K562 (cell line): ENCODE measurements around the gene TGM1.

Experiments
- ATF7 ChIP-seq: fragments of 450-650 bp; IDR thresholded peaks from 2 replicates; pipeline ENCODE4 v1.7.1; 2014; ENCODE audit warnings: mild to moderate bottlenecking, moderate library complexity
- BRD9 ChIP-seq: fragments of 450-650 bp; IDR thresholded peaks from 2 replicates; pipeline ENCODE4 v1.6.1; 2018; ENCODE audit warnings: low read depth; ENCODE audit not compliant: partially characterized antibody
- CEBPB ChIP-seq: fragments of 450-650 bp; IDR thresholded peaks from 2 replicates; pipeline ENCODE4 v1.6.1; 2016; ENCODE audit warnings: missing genetic modification characterization, missing compliant biosample characterization
- EP300 ChIP-seq: IDR thresholded peaks from 2 replicates; pipeline ENCODE4 v1.6.1; 2012; ENCODE audit warnings: low read length, improper control_type of control experiment
- RAD21 ChIP-seq, 2 experiments: fragments of 250-450 bp in 1 of 2; fragments of 450-650 bp in 1 of 2; sonication (Bioruptor Pico) in 1 of 2; formaldehyde crosslinking in 1 of 2; IDR thresholded peaks in 1 of 2; conservative IDR thresholded peaks in 1 of 2; 2 replicates each; pipeline versions ENCODE4 v1.4.0 to v1.8.0; 2020 to 2022; ENCODE audit warnings: mild to moderate bottlenecking in 2 of 2, moderate library complexity in 1 of 2
- SAP30 ChIP-seq: fragments of 200-600 bp; sonication (generic); IDR thresholded peaks from 2 replicates; pipeline ENCODE4 v1.6.1; 2012; ENCODE audit warnings: borderline replicate concordance, low read depth, mild to moderate bottlenecking, moderate library complexity, low read length, control low read depth, inconsistent platforms; ENCODE audit not compliant: insufficient read depth, poor library complexity, severe bottlenecking
- SMC3 ChIP-seq: conservative IDR thresholded peaks from 2 replicates; pipeline ENCODE4 v1.6.1; 2011; ENCODE audit warnings: low read depth, low read length, improper control_type of control experiment; ENCODE audit not compliant: insufficient read depth
- SP1 ChIP-seq: sonication (generic); formaldehyde crosslinking; IDR thresholded peaks from 2 replicates; pipeline ENCODE4 v1.8.1; 2022; ENCODE audit warnings: mild to moderate bottlenecking, missing genetic modification reagents
- TF ChIP-seq, protein P1 (sequence below): fragments of 450-650 bp; formaldehyde crosslinking; IDR thresholded peaks from 2 replicates; pipeline ENCODE4 v1.4.0; 2020; ENCODE audit warnings: mild to moderate bottlenecking, mixed read lengths

DNA sequence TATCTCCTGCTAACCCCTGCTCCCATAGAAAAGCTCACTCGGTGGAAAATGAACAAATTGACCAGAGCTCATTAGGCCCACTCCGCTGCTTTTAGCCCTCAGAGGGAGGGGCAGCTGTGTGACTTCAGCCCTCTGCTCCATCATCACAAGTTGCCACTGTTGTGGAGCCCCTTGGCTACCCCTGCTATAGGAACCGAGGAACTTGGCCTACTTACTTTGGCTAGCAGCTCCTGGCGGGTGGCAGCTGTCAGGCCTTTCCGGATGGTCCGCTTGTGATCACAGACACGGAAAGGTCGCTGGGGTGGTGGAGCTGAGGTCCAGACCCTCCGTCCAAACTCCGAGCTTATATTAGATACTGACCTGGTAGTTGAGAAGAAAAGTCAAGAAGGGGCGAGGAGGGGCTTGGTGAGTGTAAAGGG lies 44.2 kb upstream of the TGM1 start:
- TF ChIP-seq BRD9 (no peak), EP300 (no peak), RAD21 (CRISPR knock-in tag; conservative IDR thresholded peaks at IDR 0.05 in 1 of 2, IDR thresholded peaks at IDR 0.05 in 1 of 2) (no peak), SMC3 (no peak), ATF7 (no peak), SAP30 (no peak), CEBPB (no peak), SP1 (CRISPR knock-in tag) (no peak)
- TF ChIP-seq, protein P1, sequence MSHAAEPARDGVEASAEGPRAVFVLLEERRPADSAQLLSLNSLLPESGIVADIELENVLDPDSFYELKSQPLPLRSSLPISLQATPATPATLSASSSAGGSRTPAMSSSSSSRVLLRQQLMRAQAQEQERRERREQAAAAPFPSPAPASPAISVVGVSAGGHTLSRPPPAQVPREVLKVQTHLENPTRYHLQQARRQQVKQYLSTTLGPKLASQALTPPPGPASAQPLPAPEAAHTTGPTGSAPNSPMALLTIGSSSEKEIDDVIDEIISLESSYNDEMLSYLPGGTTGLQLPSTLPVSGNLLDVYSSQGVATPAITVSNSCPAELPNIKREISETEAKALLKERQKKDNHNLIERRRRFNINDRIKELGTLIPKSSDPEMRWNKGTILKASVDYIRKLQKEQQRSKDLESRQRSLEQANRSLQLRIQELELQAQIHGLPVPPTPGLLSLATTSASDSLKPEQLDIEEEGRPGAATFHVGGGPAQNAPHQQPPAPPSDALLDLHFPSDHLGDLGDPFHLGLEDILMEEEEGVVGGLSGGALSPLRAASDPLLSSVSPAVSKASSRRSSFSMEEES (CRISPR knock-in tag) = no peak
